Osteoblast (primary cell): ENCODE measurements around the gene ADCY3. TPM values are rescaled to one million over a fixed set of nuclear protein-coding genes. Genes with fewer than 3 reads are reported as not detected.

Experiments
- DNase-seq: peaks from one replicate; pipeline ENCODE4 v3.0.0; 2011; ENCODE audit warnings: low spot score, mixed read lengths; ENCODE audit not compliant: insufficient read length; ENCODE audit errors: missing footprints
- H2AFZ ChIP-seq: 2 replicates; pipeline ENCODE4 v1.6.0; 2011; ENCODE audit warnings: mild to moderate bottlenecking, low read length
- H3K27ac ChIP-seq: 2 replicates; pipeline ENCODE4 v1.5.1; 2011; ENCODE audit warnings: mild to moderate bottlenecking, low read depth, low read length, moderate library complexity
- H3K27me3 ChIP-seq: 2 replicates; pipeline ENCODE4 v1.6.0; 2012; ENCODE audit warnings: mild to moderate bottlenecking, control low read depth, inconsistent platforms, low read length, moderate library complexity; ENCODE audit not compliant: insufficient read depth
- H3K36me3 ChIP-seq: 2 replicates; pipeline ENCODE4 v1.5.1; 2011; ENCODE audit warnings: mild to moderate bottlenecking, low read length, control low read depth, moderate library complexity; ENCODE audit not compliant: insufficient read depth
- H3K4me1 ChIP-seq: 2 replicates; pipeline ENCODE4 v1.5.1; 2011; ENCODE audit warnings: mild to moderate bottlenecking, low read length, control low read depth, moderate library complexity; ENCODE audit not compliant: insufficient read depth
- H3K4me2 ChIP-seq: 2 replicates; pipeline ENCODE4 v1.6.0; 2011; ENCODE audit warnings: mild to moderate bottlenecking, low read length; ENCODE audit not compliant: insufficient read depth
- H3K4me3 ChIP-seq: fragments of 200-600 bp; sonication (generic); 3 replicates; pipeline ENCODE4 v1.5.1; 2012; ENCODE audit warnings: mild to moderate bottlenecking, low read length, inconsistent platforms; ENCODE audit not compliant: insufficient read depth
- H3K79me2 ChIP-seq: 2 replicates; pipeline ENCODE4 v1.6.0; 2012; ENCODE audit warnings: mild to moderate bottlenecking, low read length, control low read depth, inconsistent platforms; ENCODE audit not compliant: insufficient read depth
- H3K9me3 ChIP-seq: 2 replicates; pipeline ENCODE4 v1.5.1; 2011; ENCODE audit warnings: low read depth, low read length, control low read depth
- H4K20me1 ChIP-seq: 2 replicates; pipeline ENCODE4 v1.6.0; 2012; ENCODE audit warnings: mild to moderate bottlenecking, low read length, control low read depth; ENCODE audit not compliant: insufficient read depth
- CTCF ChIP-seq: IDR thresholded peaks from 2 replicates; pipeline ENCODE4 v1.5.1; 2011; ENCODE audit warnings: mild to moderate bottlenecking, low read depth, low read length, moderate library complexity; ENCODE audit errors: extremely low read depth
- total RNA-seq: library from RNA; depleted of rRNA; stranded (reverse); fragments of >200 nt; gene quantifications from 2 replicates; pipeline ENCODE4 v1.2.3, GENCODE V29; 2012

The ADCY3 gene
- total RNA-seq, 1 donor = 47.4 TPM

GRCh38 chr2:24910245-24910644 is 9.8 kb downstream of the ADCY3 start:
- no peak for DNase-seq

GRCh38 chr2:24909555-24910177 is 10.4 kb downstream of the ADCY3 start:
- H3K4me3 ChIP-seq = no peak overlapping the region

More at GRCh38 chr2:24910245-24910644, 9.8 kb downstream of the ADCY3 start:
- no peak overlapping the region for H3K4me3 ChIP-seq
- no peak for TF ChIP-seq CTCF
- H3K9me3 ChIP-seq = no peaks in the 10 kb centered on the region
- H3K4me2 ChIP-seq = no peak overlapping the region
- H3K36me3 ChIP-seq = no peaks in the 10 kb centered on the region
- H3K79me2 ChIP-seq = peaks cover 6% of the 10 kb centered on the region
- no peak overlapping the region for H2AFZ ChIP-seq
- peaks cover 9% of the 10 kb centered on the region for H4K20me1 ChIP-seq
- no peak overlapping the region for H3K27ac ChIP-seq
- no peaks in the 10 kb centered on the region for H3K27me3 ChIP-seq
- no peaks in the 10 kb centered on the region for H3K4me1 ChIP-seq

GRCh38 chr2:24908461-24908901 is 11.6 kb downstream of the ADCY3 start:
- Histone ChIP-seq H3K27ac (no peak overlapping the region), H4K20me1 (peaks cover 9% of the 10 kb centered on the region), H3K79me2 (peaks cover 2% of the 10 kb centered on the region), H2AFZ (no peak overlapping the region), H3K36me3 (no peaks in the 10 kb centered on the region), H3K4me1 (no peaks in the 10 kb centered on the region), H3K4me2 (no peak overlapping the region), H3K9me3 (no peaks in the 10 kb centered on the region), H3K4me3 (no peak overlapping the region), H3K27me3 (no peaks in the 10 kb centered on the region)
- no peak for DNase-seq
- no peak for TF ChIP-seq CTCF

More at GRCh38 chr2:24909555-24910177, 10.4 kb downstream of the ADCY3 start:
- no peak overlapping the region for H3K4me2 ChIP-seq
- no peak overlapping the region for H3K27ac ChIP-seq
- DNase-seq = no peak
- H3K9me3 ChIP-seq = no peaks in the 10 kb centered on the region
- peaks cover 2% of the 10 kb centered on the region for H3K79me2 ChIP-seq
- H3K27me3 ChIP-seq = no peaks in the 10 kb centered on the region
- no peaks in the 10 kb centered on the region for H3K4me1 ChIP-seq
- TF ChIP-seq CTCF = no peak
- peaks cover 9% of the 10 kb centered on the region for H4K20me1 ChIP-seq
- no peak overlapping the region for H2AFZ ChIP-seq
- H3K36me3 ChIP-seq = no peaks in the 10 kb centered on the region

- no peaks in the 10 kb centered on the region for H3K36me3 ChIP-seq
- no peak overlapping the region for H3K27ac ChIP-seq
- no peak for TF ChIP-seq CTCF
- H4K20me1 ChIP-seq = peaks cover 7% of the 10 kb centered on the region
- H3K4me1 ChIP-seq = no peaks in the 10 kb centered on the region
- H3K27me3 ChIP-seq = no peaks in the 10 kb centered on the region
- peak overlapping the region; percentile 23 for H3K4me2 ChIP-seq
- H2AFZ ChIP-seq = no peak overlapping the region
- no peaks in the 10 kb centered on the region for H3K9me3 ChIP-seq
- no peak overlapping the region for H3K4me3 ChIP-seq
- peak; percentile 82 for DNase-seq
- H3K79me2 ChIP-seq = peaks cover 2% of the 10 kb centered on the region
Measured at GRCh38 chr2:24907116-24907515, 12.9 kb downstream of the ADCY3 start.
